Keratinocyte (primary cell): ENCODE data around the gene HSPB2. TPM values are rescaled to one million over a fixed set of nuclear protein-coding genes. Genes with fewer than 3 reads are reported as not detected.

Experiments used
- DNase-seq: peaks from one replicate; pipeline ENCODE4 v3.0.0-alpha.2; 2011; ENCODE audit warnings: low read depth, missing footprints, low spot score
- FAIRE-seq: peaks from 2 replicates; lab custom pipeline; 2011; peaks lifted over from hg19 to GRCh38; lab: Jason Lieb, UNC
- H2AFZ ChIP-seq: 2 replicates; pipeline ENCODE4 v1.6.0; 2012; ENCODE audit warnings: low read length, control low read depth, inconsistent platforms; ENCODE audit not compliant: control insufficient read depth
- H3K27ac ChIP-seq: 2 replicates; pipeline ENCODE4 v1.5.1; 2011; ENCODE audit warnings: low read length; ENCODE audit not compliant: control insufficient read depth, insufficient read depth
- H3K27me3 ChIP-seq: 3 replicates; pipeline ENCODE4 v1.6.0; 2011; ENCODE audit warnings: low read length; ENCODE audit not compliant: control insufficient read depth, insufficient read depth; ENCODE audit errors: extremely low read depth
- H3K36me3 ChIP-seq, 2 experiments: 2 replicates in 1 of 2; 3 replicates in 1 of 2; pipeline ENCODE4 v1.5.1; 2011; ENCODE audit warnings: low read length in 2 of 2, mild to moderate bottlenecking in 1 of 2; ENCODE audit not compliant: control insufficient read depth in 2 of 2, insufficient read depth in 2 of 2; ENCODE audit errors: extremely low read depth in 1 of 2
- H3K4me1 ChIP-seq: 3 replicates; pipeline ENCODE4 v1.5.1; 2011; ENCODE audit warnings: low read length; ENCODE audit not compliant: control insufficient read depth, insufficient read depth; ENCODE audit errors: extremely low read depth
- H3K4me2 ChIP-seq: 3 replicates; pipeline ENCODE4 v1.6.0; 2011; ENCODE audit warnings: low read depth, low read length; ENCODE audit not compliant: control insufficient read depth, insufficient read depth; ENCODE audit errors: extremely low read depth
- H3K4me3 ChIP-seq, 3 experiments: fragments of 200-600 bp in 1 of 3; sonication (generic) in 1 of 3; 2 replicates in 2 of 3; 3 replicates in 1 of 3; pipeline ENCODE4 v1.5.1; 2011 to 2016; ENCODE audit warnings: low read length in 3 of 3, mild to moderate bottlenecking in 3 of 3, control low read depth in 2 of 3, inconsistent platforms in 1 of 3, low read depth in 1 of 3, mixed read lengths in 1 of 3, mixed run types in 1 of 3, moderate library complexity in 1 of 3; ENCODE audit not compliant: control insufficient read depth in 2 of 3, insufficient read depth in 2 of 3; ENCODE audit errors: extremely low read depth in 1 of 3
- H3K79me2 ChIP-seq: 2 replicates; pipeline ENCODE4 v1.6.0; 2012; ENCODE audit warnings: low read length; ENCODE audit not compliant: control insufficient read depth, insufficient read depth
- H3K9ac ChIP-seq: 3 replicates; pipeline ENCODE4 v1.6.0; 2011; ENCODE audit warnings: low read length; ENCODE audit not compliant: control insufficient read depth, insufficient read depth; ENCODE audit errors: extremely low read depth
- H3K9me1 ChIP-seq: 3 replicates; pipeline ENCODE4 v1.6.0; 2011; ENCODE audit warnings: low read length; ENCODE audit not compliant: control insufficient read depth, insufficient read depth; ENCODE audit errors: extremely low read depth
- H3K9me3 ChIP-seq: 2 replicates; pipeline ENCODE4 v1.5.1; 2012; ENCODE audit warnings: low read depth, low read length; ENCODE audit not compliant: control insufficient read depth
- H4K20me1 ChIP-seq: 3 replicates; pipeline ENCODE4 v1.6.0; 2011; ENCODE audit warnings: low read length; ENCODE audit not compliant: control insufficient read depth, insufficient read depth; ENCODE audit errors: extremely low read depth
- EZH2 ChIP-seq: IDR thresholded peaks from one replicate; pipeline ENCODE4 v1.6.1; 2012; ENCODE audit warnings: inconsistent platforms, mild to moderate bottlenecking, low read length, moderate library complexity
- dilution Hi-C: fragments of 300-500 bp; cut with MboI; formaldehyde crosslinking; loops from one replicate; pipeline ENCODE4 v1.7.0; 2020; ENCODE audit warnings: low sequenced_read_pairs; ENCODE audit not compliant: extremely low pct_ligation_motif_present
- polyA plus RNA-seq, 5 experiments: library from polyadenylated mRNA; depleted of rRNA in 3 of 5; stranded (reverse) in 3 of 5; stranded (forward) in 1 of 5; unstranded in 1 of 5; fragments of >200 nt; gene quantifications; 1 replicate in 1 of 5; 2 replicates in 3 of 5; 3 replicates in 1 of 5; pipeline versions ENCODE4 v1.2.1 to v1.2.3, GENCODE V29; 2011 to 2012; ENCODE audit warnings: missing spikeins in 2 of 5, low read depth in 1 of 5, low replicate concordance in 1 of 5
- TF ChIP-seq, protein P1 (sequence below), 3 experiments: IDR thresholded peaks in 1 of 3; conservative IDR thresholded peaks in 1 of 3; optimal IDR thresholded peaks in 1 of 3; 2 replicates in 2 of 3; 3 replicates in 1 of 3; pipeline versions ENCODE3 to v1.5.1; 2011; ENCODE audit warnings: low read length in 3 of 3, mild to moderate bottlenecking in 3 of 3, moderate library complexity in 2 of 3, control low read depth in 1 of 3, inconsistent platforms in 1 of 3; ENCODE audit not compliant: insufficient read depth in 2 of 3; ENCODE audit errors: extremely low read depth in 1 of 3

The HSPB2 gene
- polyA plus RNA-seq, 1 donor (not counting 4 experiments of a cell fraction or from before 2014, with no cell fraction given), result 0.22 TPM

DNA sequence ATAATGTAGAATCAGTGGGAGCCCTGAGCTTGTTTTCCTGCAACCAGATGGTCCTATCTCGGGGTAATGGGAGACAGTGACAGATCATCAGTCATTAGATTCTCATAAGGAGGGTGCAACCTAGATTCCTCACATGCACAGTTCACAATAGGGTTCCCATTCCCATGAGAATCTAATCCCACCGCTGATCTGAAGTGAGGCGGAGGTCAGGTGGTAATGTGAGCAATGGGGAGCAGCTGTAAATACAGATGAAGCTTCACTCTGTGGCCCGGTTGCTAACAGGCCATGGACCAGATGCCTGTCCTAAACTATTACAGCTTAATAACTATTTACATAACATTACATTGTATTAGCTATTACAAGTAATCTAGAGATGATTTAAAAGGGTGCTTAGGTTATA lies 41.6 kb downstream of the HSPB2 start:
- no peak overlapping the region for H2AFZ ChIP-seq
- dilution Hi-C loops, result no loop called here
- no peaks in the 10 kb centered on the region for H3K9me1 ChIP-seq
- DNase-seq (no peak), FAIRE-seq (no peak)
- no peak overlapping the region for H3K9ac ChIP-seq
- H3K27ac ChIP-seq, result no peak overlapping the region
- H3K4me1 ChIP-seq, result no peaks in the 10 kb centered on the region
- H3K79me2 ChIP-seq, result no peaks in the 10 kb centered on the region
- no peak overlapping the region for H3K4me3 ChIP-seq
- no peak overlapping the region for H3K4me2 ChIP-seq
- no peaks in the 10 kb centered on the region for H4K20me1 ChIP-seq
- no peaks in the 10 kb centered on the region for H3K9me3 ChIP-seq
- TF ChIP-seq EZH2, result no peak
- TF ChIP-seq, protein P1, sequence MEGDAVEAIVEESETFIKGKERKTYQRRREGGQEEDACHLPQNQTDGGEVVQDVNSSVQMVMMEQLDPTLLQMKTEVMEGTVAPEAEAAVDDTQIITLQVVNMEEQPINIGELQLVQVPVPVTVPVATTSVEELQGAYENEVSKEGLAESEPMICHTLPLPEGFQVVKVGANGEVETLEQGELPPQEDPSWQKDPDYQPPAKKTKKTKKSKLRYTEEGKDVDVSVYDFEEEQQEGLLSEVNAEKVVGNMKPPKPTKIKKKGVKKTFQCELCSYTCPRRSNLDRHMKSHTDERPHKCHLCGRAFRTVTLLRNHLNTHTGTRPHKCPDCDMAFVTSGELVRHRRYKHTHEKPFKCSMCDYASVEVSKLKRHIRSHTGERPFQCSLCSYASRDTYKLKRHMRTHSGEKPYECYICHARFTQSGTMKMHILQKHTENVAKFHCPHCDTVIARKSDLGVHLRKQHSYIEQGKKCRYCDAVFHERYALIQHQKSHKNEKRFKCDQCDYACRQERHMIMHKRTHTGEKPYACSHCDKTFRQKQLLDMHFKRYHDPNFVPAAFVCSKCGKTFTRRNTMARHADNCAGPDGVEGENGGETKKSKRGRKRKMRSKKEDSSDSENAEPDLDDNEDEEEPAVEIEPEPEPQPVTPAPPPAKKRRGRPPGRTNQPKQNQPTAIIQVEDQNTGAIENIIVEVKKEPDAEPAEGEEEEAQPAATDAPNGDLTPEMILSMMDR (optimal IDR thresholded peaks at IDR 0.05 in 1 of 3, IDR thresholded peaks at IDR 0.05 in 1 of 3, conservative IDR thresholded peaks at IDR 0.05 in 1 of 3; ENCODE audit: extremely low read depth in 1 of 3, insufficient read depth in 2 of 3, low read length in 3 of 3), result no peak
- H3K36me3 ChIP-seq, result no peaks in the 10 kb centered on the region
- H3K27me3 ChIP-seq, result no peaks in the 10 kb centered on the region

DNA sequence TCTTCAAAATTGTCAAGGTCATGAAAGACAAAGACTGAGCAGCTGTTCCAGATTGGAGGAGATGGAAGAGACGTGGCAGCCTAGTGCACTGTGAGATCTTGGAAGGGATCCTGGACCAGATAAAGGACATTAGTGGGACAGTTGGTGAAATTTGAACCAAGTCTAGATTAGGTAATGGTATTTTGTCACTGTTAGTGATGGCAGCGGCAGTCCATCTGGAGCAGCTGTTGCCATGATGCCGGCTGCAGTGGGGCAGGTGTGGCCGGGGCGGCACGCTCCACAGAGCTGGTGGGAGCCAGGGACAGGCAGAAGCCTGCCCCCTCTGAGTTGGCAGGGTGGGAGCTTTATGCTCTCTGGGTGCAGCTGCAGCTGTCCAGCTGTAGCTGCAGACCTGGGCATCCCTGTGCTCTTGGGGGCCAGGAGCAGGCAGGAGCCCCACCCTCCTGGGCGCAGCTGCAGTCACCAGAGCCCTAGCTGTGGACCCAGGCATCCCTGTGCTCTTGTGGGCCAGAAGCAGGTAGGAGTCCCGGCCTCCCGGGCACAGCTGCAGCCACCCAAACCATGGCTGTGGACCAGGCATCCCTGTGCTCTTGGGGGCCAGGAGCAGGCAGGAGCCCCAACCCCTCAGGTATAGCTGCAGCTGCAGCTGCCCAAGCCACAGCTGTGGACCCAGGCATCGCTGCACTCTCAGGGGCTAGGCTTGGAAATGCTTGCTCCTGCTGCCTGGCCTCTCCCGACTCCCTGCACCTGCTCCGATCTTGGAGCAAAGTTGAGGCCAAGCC lies 45.3 kb downstream of the HSPB2 start:
- dilution Hi-C loops, result no loop called here
- H3K27me3 ChIP-seq, result no peaks in the 10 kb centered on the region
- no peak overlapping the region for H3K4me2 ChIP-seq
- DNase-seq (no peak), FAIRE-seq (no peak)
- no peaks in the 10 kb centered on the region for H3K9me3 ChIP-seq
- H3K36me3 ChIP-seq, result no peaks in the 10 kb centered on the region
- H3K9ac ChIP-seq, result no peak overlapping the region
- H2AFZ ChIP-seq, result no peak overlapping the region
- peaks cover 17% of the 10 kb centered on the region for H3K4me1 ChIP-seq
- H3K4me3 ChIP-seq, result no peak overlapping the region
- H3K27ac ChIP-seq, result no peak overlapping the region
- H4K20me1 ChIP-seq, result no peaks in the 10 kb centered on the region
- TF ChIP-seq, protein P1 (optimal IDR thresholded peaks at IDR 0.05 in 1 of 3, IDR thresholded peaks at IDR 0.05 in 1 of 3, conservative IDR thresholded peaks at IDR 0.05 in 1 of 3; ENCODE audit: extremely low read depth in 1 of 3, insufficient read depth in 2 of 3, low read length in 3 of 3), result no peak
- no peak for TF ChIP-seq EZH2
- no peaks in the 10 kb centered on the region for H3K79me2 ChIP-seq
- H3K9me1 ChIP-seq, result no peaks in the 10 kb centered on the region
